H9 (cell line): Measurements from ENCODE around the gene CD81. TPM values are rescaled to one million over a fixed set of nuclear protein-coding genes. Genes with fewer than 3 reads are reported as not detected.

ENCODE experiments used
- DNase-seq: peaks from one replicate; pipeline ENCODE4 v3.0.0-alpha.2; 2017
- H2AFZ ChIP-seq: one replicate; pipeline ENCODE4 v1.6.1; 2013; ENCODE audit warnings: mild to moderate bottlenecking, low read length, control low read depth, moderate library complexity
- H2AK5ac ChIP-seq: 2 replicates; pipeline ENCODE4 v1.6.1; 2013; ENCODE audit warnings: low read length, control low read depth, mixed read lengths; ENCODE audit not compliant: insufficient read length
- H2BK120ac ChIP-seq: one replicate; pipeline ENCODE4 v1.6.1; 2013; ENCODE audit warnings: low read depth, mild to moderate bottlenecking, low read length, control low read depth, inconsistent platforms; ENCODE audit not compliant: poor library complexity, severe bottlenecking
- H2BK12ac ChIP-seq: 2 replicates; pipeline ENCODE4 v1.6.1; 2013; ENCODE audit warnings: low read length, control low read depth, mixed read lengths, low read depth; ENCODE audit not compliant: insufficient read length
- H2BK15ac ChIP-seq: 2 replicates; pipeline ENCODE4 v1.6.1; 2013; ENCODE audit warnings: low read depth, low read length, control low read depth
- H2BK20ac ChIP-seq: one replicate; pipeline ENCODE4 v1.6.1; 2013; ENCODE audit warnings: low read depth, mild to moderate bottlenecking, low read length, control low read depth, inconsistent platforms; ENCODE audit not compliant: poor library complexity, severe bottlenecking
- H2BK5ac ChIP-seq: 2 replicates; pipeline ENCODE4 v1.6.1; 2013; ENCODE audit warnings: low read length, control low read depth, mixed read lengths; ENCODE audit not compliant: insufficient read length
- H3K14ac ChIP-seq: 2 replicates; pipeline ENCODE4 v1.6.1; 2013; ENCODE audit warnings: low read length, control low read depth; ENCODE audit not compliant: insufficient read depth
- H3K18ac ChIP-seq: 2 replicates; pipeline ENCODE4 v1.6.1; 2013; ENCODE audit warnings: low read depth, mild to moderate bottlenecking, mixed read lengths, low read length, control low read depth; ENCODE audit not compliant: insufficient read length
- H3K23ac ChIP-seq: 2 replicates; pipeline ENCODE4 v1.6.1; 2013; ENCODE audit warnings: low read length, control low read depth, mixed read lengths, low read depth; ENCODE audit not compliant: insufficient read length
- H3K23me2 ChIP-seq: 2 replicates; pipeline ENCODE4 v1.6.1; 2013; ENCODE audit warnings: low read depth, mild to moderate bottlenecking, mixed read lengths, low read length, control low read depth; ENCODE audit not compliant: insufficient read length, poor library complexity, severe bottlenecking
- H3K27ac ChIP-seq: 2 replicates; pipeline ENCODE4 v1.5.1; 2013; ENCODE audit warnings: low read length, control low read depth, mixed read lengths, low read depth; ENCODE audit not compliant: insufficient read length
- H3K27me3 ChIP-seq: 2 replicates; pipeline ENCODE4 v1.6.1; 2013; ENCODE audit warnings: low read length, control low read depth, inconsistent platforms; ENCODE audit not compliant: insufficient read depth
- H3K4ac ChIP-seq: 2 replicates; pipeline ENCODE4 v1.6.1; 2013; ENCODE audit warnings: low read depth, mild to moderate bottlenecking, control low read depth, inconsistent platforms, low read length, moderate library complexity
- H3K4me1 ChIP-seq: 2 replicates; pipeline ENCODE4 v1.6.1; 2013; ENCODE audit warnings: low read length, control low read depth, inconsistent platforms; ENCODE audit not compliant: insufficient read depth
- H3K4me2 ChIP-seq: 2 replicates; pipeline ENCODE4 v1.6.1; 2013; ENCODE audit warnings: low read length, control low read depth, mixed read lengths; ENCODE audit not compliant: insufficient read length, insufficient read depth
- H3K56ac ChIP-seq: 2 replicates; pipeline ENCODE4 v1.6.1; 2013; ENCODE audit warnings: low read depth, mild to moderate bottlenecking, mixed read lengths, low read length, control low read depth; ENCODE audit not compliant: insufficient read length
- H3K79me1 ChIP-seq: 2 replicates; pipeline ENCODE4 v1.6.1; 2013; ENCODE audit warnings: low read depth, mild to moderate bottlenecking, moderate library complexity, low read length, control low read depth, inconsistent platforms; ENCODE audit not compliant: insufficient read depth, poor library complexity, severe bottlenecking
- H3K79me2 ChIP-seq: 2 replicates; pipeline ENCODE4 v1.6.1; 2013; ENCODE audit warnings: low read length, control low read depth, inconsistent platforms; ENCODE audit not compliant: insufficient read depth
- H3K9ac ChIP-seq: 2 replicates; pipeline ENCODE4 v1.6.1; 2013; ENCODE audit warnings: low read length, control low read depth, mixed read lengths; ENCODE audit not compliant: insufficient read length; ENCODE audit errors: extremely low read depth
- H3K9me3 ChIP-seq: one replicate; pipeline ENCODE4 v1.6.1; 2013; ENCODE audit warnings: low read depth, low read length, inconsistent platforms; ENCODE audit not compliant: control insufficient read depth
- H3T11ph ChIP-seq: one replicate; pipeline ENCODE4 v1.6.1; 2013; ENCODE audit warnings: mild to moderate bottlenecking, low read length, control low read depth, inconsistent platforms
- H4K20me1 ChIP-seq: one replicate; pipeline ENCODE4 v1.6.1; 2013; ENCODE audit not compliant: control insufficient read depth, insufficient read length, insufficient read depth
- H4K5ac ChIP-seq: 2 replicates; pipeline ENCODE4 v1.6.1; 2013; ENCODE audit warnings: low read depth, mild to moderate bottlenecking, mixed read lengths, low read length, control low read depth; ENCODE audit not compliant: insufficient read length
- H4K8ac ChIP-seq: replicated peaks from 2 replicates; pipeline ENCODE4 v1.6.1; 2013; ENCODE audit warnings: low read length, control low read depth, mixed read lengths, low read depth; ENCODE audit not compliant: insufficient read length
- H4K91ac ChIP-seq: 2 replicates; pipeline ENCODE4 v1.6.1; 2013; ENCODE audit warnings: low read depth, mild to moderate bottlenecking, moderate library complexity, mixed read lengths, low read length, control low read depth; ENCODE audit not compliant: insufficient read length
- H3K27ac Mint-ChIP-seq, 3 experiments: 2 replicates in 2 of 3; 3 replicates in 1 of 3; pipeline ENCODE4 v1.8.0; 2020 to 2021; ENCODE audit warnings: mixed read lengths in 3 of 3, mild to moderate bottlenecking in 1 of 3, moderate library complexity in 1 of 3
- H3K27me3 Mint-ChIP-seq: 2 replicates; pipeline ENCODE4 v1.8.0; 2021; ENCODE audit warnings: low read depth, mild to moderate bottlenecking, moderate library complexity, mixed read lengths
- H3K36me3 Mint-ChIP-seq, 3 experiments: 2 replicates in 2 of 3; 3 replicates in 1 of 3; pipeline ENCODE4 v1.8.0; 2020 to 2021; ENCODE audit warnings: low read depth in 3 of 3, mixed read lengths in 3 of 3; ENCODE audit not compliant: insufficient read depth in 1 of 3
- H3K4me1 Mint-ChIP-seq, 2 experiments: 2 replicates each; pipeline ENCODE4 v1.8.0; 2020; ENCODE audit warnings: mixed read lengths in 2 of 2
- H3K4me3 Mint-ChIP-seq, 2 experiments: 2 replicates in 1 of 2; 3 replicates in 1 of 2; pipeline ENCODE4 v1.8.0; 2020 to 2021; ENCODE audit warnings: mild to moderate bottlenecking in 2 of 2, mixed read lengths in 2 of 2, moderate library complexity in 1 of 2
- H3K9me3 Mint-ChIP-seq, 2 experiments: 2 replicates in 1 of 2; 3 replicates in 1 of 2; pipeline ENCODE4 v1.8.0; 2020; ENCODE audit warnings: mild to moderate bottlenecking in 2 of 2, mixed read lengths in 2 of 2, moderate library complexity in 1 of 2
- CTCF ChIP-seq: fragments of 200-600 bp; sonication (generic); conservative IDR thresholded peaks from 3 replicates; pipeline ENCODE4 v1.8.0; 2021; ENCODE audit warnings: antibody characterized with exemption, mild to moderate bottlenecking
- WGBS: extraction: QIAGEN DNeasy Blood & Tissue Kit; methylation state at CpG from one replicate; pipeline ENCODE4 v1.1.7; 2013; ENCODE audit warnings: missing lambda C conversion rate, low lambda C conversion rate, mixed read lengths; ENCODE audit not compliant: insufficient read length; ENCODE audit errors: extremely low coverage; 5-methylcytosine and 5-hydroxymethylcytosine counted together
- total RNA-seq: library from RNA; stranded (reverse); gene quantifications from 2 replicates; pipeline ENCODE4 v1.2.1, GENCODE V29; 2021

CD81 gene
- total RNA-seq, 1 experiment from 2014 or later, result 246 TPM

DNA sequence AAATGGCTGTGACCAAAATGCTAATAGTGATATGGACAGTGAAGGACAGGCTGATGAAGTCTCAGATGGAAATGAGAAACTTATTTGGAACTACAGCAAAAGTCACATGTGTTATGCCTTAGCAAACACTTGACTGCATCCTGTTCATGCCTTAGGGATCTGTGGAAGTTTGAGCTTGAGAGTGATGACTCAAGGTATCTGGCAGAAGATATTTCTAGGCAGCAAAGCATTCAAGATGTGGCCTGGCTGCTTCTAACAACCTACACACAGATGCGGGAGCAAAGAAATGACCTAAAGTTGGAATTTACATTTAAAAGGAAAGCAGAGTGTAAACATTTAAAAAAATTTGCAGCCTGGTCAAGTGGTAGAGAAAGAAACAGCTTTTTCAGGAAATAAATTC, 28.1 kb upstream of the CD81 start:
- Histone ChIP-seq H3K14ac (no peak overlapping the region), H4K8ac (no peak overlapping the region), H4K91ac (no peak overlapping the region), H3K23me2 (no peaks in the 10 kb centered on the region), H2BK12ac (no peak overlapping the region), H4K20me1 (no peaks in the 10 kb centered on the region), H3T11ph (no peak overlapping the region), H3K23ac (no peak overlapping the region), H2BK120ac (no peak overlapping the region), H2AK5ac (no peak overlapping the region), H2AFZ (no peak overlapping the region), H2BK5ac (no peak overlapping the region), H3K9ac (no peak overlapping the region), H3K9me3 (peaks cover 13% of the 10 kb centered on the region), H4K5ac (no peak overlapping the region), H3K18ac (no peak overlapping the region), H3K27ac (no peak overlapping the region), H3K4ac (no peak overlapping the region), H3K56ac (no peak overlapping the region), H3K79me1 (no peaks in the 10 kb centered on the region), H3K4me1 (no peaks in the 10 kb centered on the region), H2BK20ac (no peak overlapping the region), H3K27me3 (no peaks in the 10 kb centered on the region; the same call in 1 of the 2 replicates), H3K4me2 (no peak overlapping the region), H3K79me2 (no peaks in the 10 kb centered on the region), H2BK15ac (no peak overlapping the region)
- Mint-ChIP-seq H3K4me1 (no peaks in the 10 kb centered on the region), H3K9me3 (peaks cover 46 to 56% of the 10 kb centered on the region in 2 experiments), H3K36me3 (peaks cover 0 to 8% (median 6%) of the 10 kb centered on the region in 3 experiments; a peak in 3 of 7 replicates), H3K27ac (no peak overlapping the region), H3K27me3 (peaks cover 66% of the 10 kb centered on the region), H3K4me3 (no peak overlapping the region)
- TF ChIP-seq CTCF, result no peak
- no peak for DNase-seq
- no CpG with 5 or more reads among the region's 1 CpG for WGBS
